K562 (cell line): Measurements from ENCODE around the gene NUBPL. TPM values are rescaled to one million over a fixed set of nuclear protein-coding genes. Genes with fewer than 3 reads are reported as not detected.

Experiments used
- CCNT2 ChIP-seq: IDR thresholded peaks from 2 replicates; pipeline ENCODE4 v1.6.1; 2011; ENCODE audit warnings: borderline replicate concordance, low read depth, mild to moderate bottlenecking, moderate library complexity, mixed read lengths, low read length; ENCODE audit not compliant: insufficient read length; ENCODE audit errors: extremely low read depth
- CREBBP ChIP-seq: IDR thresholded peaks from one replicate; pipeline ENCODE4 v1.6.1; 2012; ENCODE audit warnings: low read depth, mild to moderate bottlenecking, control low read depth, inconsistent platforms, low read length
- CREM ChIP-seq: IDR thresholded peaks from 2 replicates; pipeline ENCODE4 v1.6.1; 2014; ENCODE audit warnings: antibody characterized with exemption, low read depth
- MEF2D ChIP-seq: conservative IDR thresholded peaks from 2 replicates; pipeline ENCODE4 v1.6.1; 2016; ENCODE audit warnings: low read depth, missing genetic modification characterization, missing compliant biosample characterization
- MYBL2 ChIP-seq, 2 experiments: fragments of 450-650 bp in 1 of 2; sonication (generic) in 1 of 2; formaldehyde crosslinking in 1 of 2; IDR thresholded peaks; 2 replicates each; pipeline versions ENCODE4 v1.6.1 to v1.8.1; 2017 to 2022; ENCODE audit warnings: borderline replicate concordance in 1 of 2, inconsistent platforms in 1 of 2, low read depth in 1 of 2, mild to moderate bottlenecking in 1 of 2, missing genetic modification reagents in 1 of 2, moderate library complexity in 1 of 2
- SMC3 ChIP-seq: conservative IDR thresholded peaks from 2 replicates; pipeline ENCODE4 v1.6.1; 2011; ENCODE audit warnings: low read depth, low read length, improper control_type of control experiment; ENCODE audit not compliant: insufficient read depth
- STAG1 ChIP-seq: sonication (generic); formaldehyde crosslinking; IDR thresholded peaks from 2 replicates; pipeline ENCODE4 v1.5.0; 2020; ENCODE audit warnings: missing genetic modification reagents, borderline replicate concordance
- TAF7 ChIP-seq: fragments of 450-650 bp; IDR thresholded peaks from 2 replicates; pipeline ENCODE4 v1.6.1; 2016; ENCODE audit warnings: missing genetic modification characterization, missing compliant biosample characterization
- TGIF2 ChIP-seq: sonication (generic); formaldehyde crosslinking; IDR thresholded peaks from 2 replicates; pipeline ENCODE4 v1.8.1; 2022; ENCODE audit warnings: mild to moderate bottlenecking, missing genetic modification reagents, moderate library complexity
- ZEB2 ChIP-seq: fragments of 450-650 bp; IDR thresholded peaks from 2 replicates; pipeline ENCODE4 v1.6.1; 2016
- ZNF174 ChIP-seq: fragments of 250-450 bp; sonication (Bioruptor Pico); IDR thresholded peaks from 2 replicates; pipeline ENCODE4 v1.4.0; 2020; ENCODE audit warnings: mild to moderate bottlenecking
- ZNF282 ChIP-seq: sonication (generic); formaldehyde crosslinking; IDR thresholded peaks from 2 replicates; pipeline ENCODE4 v1.8.1; 2023; ENCODE audit warnings: missing genetic modification reagents
- polyA plus RNA-seq, 8 experiments: library from polyadenylated mRNA; depleted of rRNA in 4 of 8; stranded (reverse) in 5 of 8; unstranded in 3 of 8; fragments of >200 nt; fragmentation: Nextera tagmentation in 2 of 8; fragmentation: Illumina TruSeq in 1 of 8; extraction: Ambion mirVana in 2 of 8; extraction: Trizol in 1 of 8; gene quantifications; 2 replicates each; pipeline versions ENCODE4 v1.2.1 to v1.2.3, GENCODE V29; 2011 to 2014; ENCODE audit warnings: inconsistent platforms in 1 of 8, missing spikeins in 1 of 8
- total RNA-seq, 7 experiments: library from RNA; depleted of rRNA in 6 of 7; stranded (reverse); fragments of >200 nt in 6 of 7; fragmentation: Illumina TruSeq in 2 of 7; extraction: Trizol in 2 of 7; gene quantifications; 2 replicates each; pipeline versions ENCODE4 v1.2.1 to v1.2.3, GENCODE V29; 2011 to 2021; ENCODE audit warnings: low replicate concordance in 1 of 7
- TF ChIP-seq, protein P1 (sequence below): fragments of 450-650 bp; IDR thresholded peaks from 2 replicates; pipeline ENCODE4 v1.6.1; 2016; ENCODE audit warnings: borderline replicate concordance
- TF ChIP-seq, protein P2 (sequence below): sonication (generic); IDR thresholded peaks from 2 replicates; pipeline ENCODE4 v1.6.1; 2016
- TF ChIP-seq, protein P3 (sequence below): IDR thresholded peaks from 3 replicates; pipeline ENCODE4 v1.6.1; 2011; ENCODE audit warnings: borderline replicate concordance, mild to moderate bottlenecking, moderate library complexity; ENCODE audit not compliant: insufficient read length; ENCODE audit errors: extremely low read depth
- TF ChIP-seq, protein P4 (sequence below): fragments of 200-800 bp; sonication (Bioruptor generic); IDR thresholded peaks from 2 replicates; pipeline ENCODE4 v1.6.1; 2016; ENCODE audit warnings: missing genetic modification characterization, missing compliant biosample characterization

NUBPL gene
- total and polyA plus RNA-seq, 9 of the 15 experiments (the other 6 are each of a cell fraction or from before 2014, with no cell fraction given), result 3.2 to 8.7 (median 6.1) TPM

DNA sequence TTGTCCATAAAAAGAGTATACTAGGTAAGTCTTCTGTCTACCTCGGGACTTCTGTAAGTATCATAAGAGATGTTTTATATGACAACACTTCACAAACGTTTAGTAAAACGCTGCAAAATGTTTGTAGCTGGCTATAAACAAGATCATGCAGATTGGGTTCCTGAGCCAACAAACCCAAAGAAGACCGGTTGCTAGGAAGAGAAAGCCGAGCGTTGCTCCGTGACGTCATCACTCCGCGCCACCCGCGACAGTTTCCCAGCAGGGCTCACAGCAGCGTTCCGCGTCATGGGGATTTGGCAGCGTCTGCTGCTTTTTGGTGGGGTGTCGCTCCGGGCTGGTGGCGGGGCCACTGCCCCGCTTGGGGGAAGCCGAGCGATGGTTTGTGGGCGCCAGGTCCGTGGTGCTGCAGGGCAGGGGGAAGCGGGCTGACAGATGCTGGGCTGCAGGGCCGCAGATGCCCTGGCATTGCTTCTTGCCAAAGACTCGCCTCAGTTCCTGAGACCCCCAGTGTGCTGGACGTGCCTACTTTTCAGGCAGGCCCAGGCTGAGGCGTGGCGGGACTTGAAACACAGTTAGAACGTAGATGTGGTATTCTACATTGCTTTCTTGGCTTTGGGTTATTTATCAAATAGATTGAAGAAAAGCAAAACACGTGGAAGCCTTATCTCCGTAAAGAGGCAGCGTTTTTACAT is at the start of gene NUBPL (continued):
- TF ChIP-seq TAF7 (tag) (0 out of 2 replicates have a peak, but pooled peaks have one; percentile 40), STAG1 (no peak), CREM (peak; percentile 99), MYBL2 (IDR thresholded peaks at IDR 0.05; ENCODE audit: low read depth) (0 out of 2 replicates have a peak, but pooled peaks have one; percentile 32), MYBL2 (CRISPR knock-in tag; IDR thresholded peaks at IDR 0.05; ENCODE audit: borderline replicate concordance) (no peak), CCNT2 (peak; percentile 22), MEF2D (tag) (no peak), ZNF174 (CRISPR knock-in tag) (no peak), ZNF282 (CRISPR knock-in tag) (no peak), ZEB2 (no peak), CREBBP (no peak), TGIF2 (CRISPR knock-in tag) (no peak), SMC3 (no peak)
- TF ChIP-seq, protein P1, sequence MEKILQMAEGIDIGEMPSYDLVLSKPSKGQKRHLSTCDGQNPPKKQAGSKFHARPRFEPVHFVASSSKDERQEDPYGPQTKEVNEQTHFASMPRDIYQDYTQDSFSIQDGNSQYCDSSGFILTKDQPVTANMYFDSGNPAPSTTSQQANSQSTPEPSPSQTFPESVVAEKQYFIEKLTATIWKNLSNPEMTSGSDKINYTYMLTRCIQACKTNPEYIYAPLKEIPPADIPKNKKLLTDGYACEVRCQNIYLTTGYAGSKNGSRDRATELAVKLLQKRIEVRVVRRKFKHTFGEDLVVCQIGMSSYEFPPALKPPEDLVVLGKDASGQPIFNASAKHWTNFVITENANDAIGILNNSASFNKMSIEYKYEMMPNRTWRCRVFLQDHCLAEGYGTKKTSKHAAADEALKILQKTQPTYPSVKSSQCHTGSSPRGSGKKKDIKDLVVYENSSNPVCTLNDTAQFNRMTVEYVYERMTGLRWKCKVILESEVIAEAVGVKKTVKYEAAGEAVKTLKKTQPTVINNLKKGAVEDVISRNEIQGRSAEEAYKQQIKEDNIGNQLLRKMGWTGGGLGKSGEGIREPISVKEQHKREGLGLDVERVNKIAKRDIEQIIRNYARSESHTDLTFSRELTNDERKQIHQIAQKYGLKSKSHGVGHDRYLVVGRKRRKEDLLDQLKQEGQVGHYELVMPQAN, result peak; percentile 89
- TF ChIP-seq, protein P2, sequence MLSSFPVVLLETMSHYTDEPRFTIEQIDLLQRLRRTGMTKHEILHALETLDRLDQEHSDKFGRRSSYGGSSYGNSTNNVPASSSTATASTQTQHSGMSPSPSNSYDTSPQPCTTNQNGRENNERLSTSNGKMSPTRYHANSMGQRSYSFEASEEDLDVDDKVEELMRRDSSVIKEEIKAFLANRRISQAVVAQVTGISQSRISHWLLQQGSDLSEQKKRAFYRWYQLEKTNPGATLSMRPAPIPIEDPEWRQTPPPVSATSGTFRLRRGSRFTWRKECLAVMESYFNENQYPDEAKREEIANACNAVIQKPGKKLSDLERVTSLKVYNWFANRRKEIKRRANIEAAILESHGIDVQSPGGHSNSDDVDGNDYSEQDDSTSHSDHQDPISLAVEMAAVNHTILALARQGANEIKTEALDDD, result no peak
- TF ChIP-seq, protein P3, sequence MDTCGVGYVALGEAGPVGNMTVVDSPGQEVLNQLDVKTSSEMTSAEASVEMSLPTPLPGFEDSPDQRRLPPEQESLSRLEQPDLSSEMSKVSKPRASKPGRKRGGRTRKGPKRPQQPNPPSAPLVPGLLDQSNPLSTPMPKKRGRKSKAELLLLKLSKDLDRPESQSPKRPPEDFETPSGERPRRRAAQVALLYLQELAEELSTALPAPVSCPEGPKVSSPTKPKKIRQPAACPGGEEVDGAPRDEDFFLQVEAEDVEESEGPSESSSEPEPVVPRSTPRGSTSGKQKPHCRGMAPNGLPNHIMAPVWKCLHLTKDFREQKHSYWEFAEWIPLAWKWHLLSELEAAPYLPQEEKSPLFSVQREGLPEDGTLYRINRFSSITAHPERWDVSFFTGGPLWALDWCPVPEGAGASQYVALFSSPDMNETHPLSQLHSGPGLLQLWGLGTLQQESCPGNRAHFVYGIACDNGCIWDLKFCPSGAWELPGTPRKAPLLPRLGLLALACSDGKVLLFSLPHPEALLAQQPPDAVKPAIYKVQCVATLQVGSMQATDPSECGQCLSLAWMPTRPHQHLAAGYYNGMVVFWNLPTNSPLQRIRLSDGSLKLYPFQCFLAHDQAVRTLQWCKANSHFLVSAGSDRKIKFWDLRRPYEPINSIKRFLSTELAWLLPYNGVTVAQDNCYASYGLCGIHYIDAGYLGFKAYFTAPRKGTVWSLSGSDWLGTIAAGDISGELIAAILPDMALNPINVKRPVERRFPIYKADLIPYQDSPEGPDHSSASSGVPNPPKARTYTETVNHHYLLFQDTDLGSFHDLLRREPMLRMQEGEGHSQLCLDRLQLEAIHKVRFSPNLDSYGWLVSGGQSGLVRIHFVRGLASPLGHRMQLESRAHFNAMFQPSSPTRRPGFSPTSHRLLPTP, result no peak
- TF ChIP-seq, protein P4, sequence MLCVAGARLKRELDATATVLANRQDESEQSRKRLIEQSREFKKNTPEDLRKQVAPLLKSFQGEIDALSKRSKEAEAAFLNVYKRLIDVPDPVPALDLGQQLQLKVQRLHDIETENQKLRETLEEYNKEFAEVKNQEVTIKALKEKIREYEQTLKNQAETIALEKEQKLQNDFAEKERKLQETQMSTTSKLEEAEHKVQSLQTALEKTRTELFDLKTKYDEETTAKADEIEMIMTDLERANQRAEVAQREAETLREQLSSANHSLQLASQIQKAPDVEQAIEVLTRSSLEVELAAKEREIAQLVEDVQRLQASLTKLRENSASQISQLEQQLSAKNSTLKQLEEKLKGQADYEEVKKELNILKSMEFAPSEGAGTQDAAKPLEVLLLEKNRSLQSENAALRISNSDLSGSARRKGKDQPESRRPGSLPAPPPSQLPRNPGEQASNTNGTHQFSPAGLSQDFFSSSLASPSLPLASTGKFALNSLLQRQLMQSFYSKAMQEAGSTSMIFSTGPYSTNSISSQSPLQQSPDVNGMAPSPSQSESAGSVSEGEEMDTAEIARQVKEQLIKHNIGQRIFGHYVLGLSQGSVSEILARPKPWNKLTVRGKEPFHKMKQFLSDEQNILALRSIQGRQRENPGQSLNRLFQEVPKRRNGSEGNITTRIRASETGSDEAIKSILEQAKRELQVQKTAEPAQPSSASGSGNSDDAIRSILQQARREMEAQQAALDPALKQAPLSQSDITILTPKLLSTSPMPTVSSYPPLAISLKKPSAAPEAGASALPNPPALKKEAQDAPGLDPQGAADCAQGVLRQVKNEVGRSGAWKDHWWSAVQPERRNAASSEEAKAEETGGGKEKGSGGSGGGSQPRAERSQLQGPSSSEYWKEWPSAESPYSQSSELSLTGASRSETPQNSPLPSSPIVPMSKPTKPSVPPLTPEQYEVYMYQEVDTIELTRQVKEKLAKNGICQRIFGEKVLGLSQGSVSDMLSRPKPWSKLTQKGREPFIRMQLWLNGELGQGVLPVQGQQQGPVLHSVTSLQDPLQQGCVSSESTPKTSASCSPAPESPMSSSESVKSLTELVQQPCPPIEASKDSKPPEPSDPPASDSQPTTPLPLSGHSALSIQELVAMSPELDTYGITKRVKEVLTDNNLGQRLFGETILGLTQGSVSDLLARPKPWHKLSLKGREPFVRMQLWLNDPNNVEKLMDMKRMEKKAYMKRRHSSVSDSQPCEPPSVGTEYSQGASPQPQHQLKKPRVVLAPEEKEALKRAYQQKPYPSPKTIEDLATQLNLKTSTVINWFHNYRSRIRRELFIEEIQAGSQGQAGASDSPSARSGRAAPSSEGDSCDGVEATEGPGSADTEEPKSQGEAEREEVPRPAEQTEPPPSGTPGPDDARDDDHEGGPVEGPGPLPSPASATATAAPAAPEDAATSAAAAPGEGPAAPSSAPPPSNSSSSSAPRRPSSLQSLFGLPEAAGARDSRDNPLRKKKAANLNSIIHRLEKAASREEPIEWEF (CRISPR knock-in tag), result no peak
